K562 (cell line): ENCODE results near the gene RGS9BP. TPM values are rescaled to one million over a fixed set of nuclear protein-coding genes. Genes with fewer than 3 reads are reported as not detected.
A peak's percentile ranks its signal among the peaks of the same experiment; 100 is the strongest.

Experiments
- ATAC-seq: fragments of 200-7000 bp; cut with Tn5 transposase; 3 replicates; pipeline ENCODE4 v1.9.1; 2020; ENCODE audit warnings: moderate library complexity
- BruUV-seq: library from RNA; stranded (reverse); fragments of 400-500 nt; replicated peaks from 2 replicates; lab custom pipeline; 2021; lab: Mats Ljungman, UMichigan
- CTCF ChIA-PET: fragments of 300-600 bp; formaldehyde crosslinking; extraction: SDS; loops from one replicate; lab custom pipeline; 2021; ENCODE audit warnings: low intra/inter-chr PET ratio; lab: Yijun Ruan, JAX
- POLR2A ChIA-PET: fragments of 300-600, 350-650 bp; sonication (Branson Sonifier 250); formaldehyde crosslinking; extraction: SDS; loops from one replicate; lab custom pipeline; 2021; ENCODE audit warnings: antibody characterized with exemption, inconsistent platforms; lab: Yijun Ruan, JAX
- DNase-seq, 4 experiments: peaks; one replicate each; pipeline versions ENCODE4 v3.0.0 to v3.0.0-alpha.2; 2011 to 2018; ENCODE audit warnings: low spot score in 3 of 4, mixed read lengths in 3 of 4; ENCODE audit errors: extremely low read depth in 1 of 4
- FAIRE-seq: peaks from 2 replicates; lab custom pipeline; 2011; peaks lifted over from hg19 to GRCh38; lab: Jason Lieb, UNC
- H2AFZ ChIP-seq: 2 replicates; pipeline ENCODE4 v1.6.0; 2011; ENCODE audit warnings: low read depth, low read length, control low read depth, inconsistent platforms
- H3K27ac ChIP-seq: fragments of 200-600 bp; 3 replicates; pipeline ENCODE4 v1.8.0; 2011; ENCODE audit warnings: low read depth, mild to moderate bottlenecking, control low read depth, inconsistent platforms, low read length, moderate library complexity, mixed read lengths; ENCODE audit errors: extremely low read depth
- H3K27me3 ChIP-seq, 2 experiments: fragments of 300-600 bp in 1 of 2; 2 replicates in 1 of 2; 3 replicates in 1 of 2; pipeline versions ENCODE4 v1.6.0 to v1.8.0; 2011; ENCODE audit warnings: inconsistent platforms in 2 of 2, low read length in 2 of 2, mild to moderate bottlenecking in 1 of 2, mixed read lengths in 1 of 2, moderate library complexity in 1 of 2; ENCODE audit not compliant: control insufficient read depth in 2 of 2, insufficient read depth in 2 of 2
- H3K36me3 ChIP-seq: fragments of 300-600 bp; 3 replicates; pipeline ENCODE4 v1.8.0; 2011; ENCODE audit warnings: mild to moderate bottlenecking, low read length, inconsistent platforms; ENCODE audit not compliant: control insufficient read depth, insufficient read depth
- H3K4me1 ChIP-seq, 2 experiments: fragments of 200-600 bp in 1 of 2; replicated peaks in 1 of 2; 2 replicates in 1 of 2; 3 replicates in 1 of 2; pipeline versions ENCODE4 v1.5.1 to v1.8.0; 2011; ENCODE audit warnings: inconsistent platforms in 2 of 2, low read length in 2 of 2, mild to moderate bottlenecking in 1 of 2, mixed read lengths in 1 of 2, moderate library complexity in 1 of 2; ENCODE audit not compliant: control insufficient read depth in 2 of 2, insufficient read depth in 2 of 2
- H3K4me2 ChIP-seq: 2 replicates; pipeline ENCODE4 v1.6.1; 2011; ENCODE audit warnings: low read length, control low read depth, inconsistent platforms, mixed read lengths; ENCODE audit not compliant: insufficient read depth
- H3K4me3 ChIP-seq: fragments of 200-600 bp; sonication (generic), shearing (Covaris generic); 2 replicates; pipeline ENCODE4 v1.5.1; 2016; ENCODE audit warnings: control low read depth, inconsistent platforms
- H3K79me2 ChIP-seq: fragments of 200-600 bp; 3 replicates; pipeline ENCODE4 v1.8.0; 2011; ENCODE audit warnings: low read length, inconsistent platforms; ENCODE audit not compliant: control insufficient read depth, insufficient read depth
- H3K9ac ChIP-seq, 2 experiments: 2 replicates each; pipeline versions ENCODE4 v1.6.0 to v1.6.1; 2011; ENCODE audit warnings: low read depth in 2 of 2, low read length in 2 of 2, control low read depth in 1 of 2, inconsistent platforms in 1 of 2, mild to moderate bottlenecking in 1 of 2, mixed read lengths in 1 of 2; ENCODE audit not compliant: insufficient read depth in 1 of 2
- H3K9me1 ChIP-seq: one replicate; pipeline ENCODE4 v1.6.0; 2011; ENCODE audit warnings: inconsistent platforms, mild to moderate bottlenecking, low read length, moderate library complexity; ENCODE audit not compliant: control insufficient read depth, insufficient read depth
- H3K9me3 ChIP-seq: replicated peaks from 2 replicates; pipeline ENCODE4 v1.5.1; 2011; ENCODE audit warnings: low read depth, low read length, inconsistent platforms; ENCODE audit not compliant: control insufficient read depth, insufficient read depth
- H4K20me1 ChIP-seq: replicated peaks from 2 replicates; pipeline ENCODE4 v1.6.1; 2011; ENCODE audit warnings: low read length, inconsistent platforms, mixed read lengths; ENCODE audit not compliant: control insufficient read depth, insufficient read depth
- CBX2 ChIP-seq: fragments of 200-600 bp; sonication (generic); IDR thresholded peaks from one replicate; pipeline ENCODE4 v1.6.1; 2012; ENCODE audit warnings: mild to moderate bottlenecking, low read length, inconsistent platforms; ENCODE audit not compliant: insufficient read depth, poor library complexity, severe bottlenecking
- ELF4 ChIP-seq: fragments of 450-650 bp; formaldehyde crosslinking; IDR thresholded peaks from 2 replicates; pipeline ENCODE4 v1.4.0; 2022; ENCODE audit warnings: missing genetic modification characterization
- ESRRB ChIP-seq: fragments of 250-450 bp; sonication (Bioruptor Pico); IDR thresholded peaks from 2 replicates; pipeline ENCODE4 v1.5.0; 2020; ENCODE audit warnings: mild to moderate bottlenecking, moderate library complexity, borderline replicate concordance
- EZH2 ChIP-seq: IDR thresholded peaks from 2 replicates; pipeline ENCODE4 v1.6.1; 2012; ENCODE audit warnings: low read depth, mild to moderate bottlenecking, inconsistent platforms, low read length, borderline replicate concordance
- GABPB2 ChIP-seq: fragments of 250-450 bp; sonication (Bioruptor Pico); conservative IDR thresholded peaks from 2 replicates; pipeline ENCODE4 v1.5.1; 2021; ENCODE audit warnings: mild to moderate bottlenecking
- GTF3C2 ChIP-seq: IDR thresholded peaks from 3 replicates; pipeline ENCODE4 v1.6.1; 2011; ENCODE audit warnings: borderline replicate concordance, mild to moderate bottlenecking, moderate library complexity; ENCODE audit not compliant: insufficient read length; ENCODE audit errors: extremely low read depth
- MAFG ChIP-seq: fragments of 450-650 bp; conservative IDR thresholded peaks from 2 replicates; pipeline ENCODE4 v1.6.1; 2016; ENCODE audit warnings: missing genetic modification characterization, missing compliant biosample characterization
- MBD2 ChIP-seq: sonication (generic); IDR thresholded peaks from 2 replicates; pipeline ENCODE4 v1.6.1; 2016; ENCODE audit warnings: low read depth, borderline replicate concordance
- PYGO2 ChIP-seq: fragments of 450-650 bp; IDR thresholded peaks from 2 replicates; pipeline ENCODE4 v1.6.1; 2016; ENCODE audit warnings: mild to moderate bottlenecking, missing genetic modification characterization, moderate library complexity, missing compliant biosample characterization
- RERE ChIP-seq: sonication (generic); formaldehyde crosslinking; IDR thresholded peaks from 2 replicates; pipeline ENCODE4 v1.8.0; 2023; ENCODE audit warnings: missing genetic modification reagents, mild to moderate bottlenecking, borderline replicate concordance
- ZNF274 ChIP-seq: IDR thresholded peaks from 2 replicates; pipeline ENCODE4 v1.6.1; 2011; ENCODE audit warnings: low read depth, mild to moderate bottlenecking, low read length, moderate library complexity, borderline replicate concordance
- ZNF408 ChIP-seq: fragments of 250-450 bp; sonication (Bioruptor Pico); IDR thresholded peaks from 2 replicates; pipeline ENCODE4 v1.4.0; 2020; ENCODE audit warnings: low read depth, mild to moderate bottlenecking, moderate library complexity
- WGBS: fragments of 100-300 bp; shearing (Covaris generic); methylation state at CpG from one replicate; pipeline ENCODE4 v1.1.6; 2016; ENCODE audit warnings: low coverage, mixed read lengths; ENCODE audit not compliant: insufficient coverage; ENCODE audit errors: missing lambda C conversion rate; 5-methylcytosine and 5-hydroxymethylcytosine counted together
- in situ Hi-C: fragments of 300-500 bp; cut with MboI; formaldehyde crosslinking; loops from 4 replicates; pipeline ENCODE4 v1.15.0; 2018; ENCODE audit warnings: inconsistent platforms, mixed read lengths
- intact Hi-C: fragments of 100-400 bp; cut with micrococcal nuclease; formaldehyde crosslinking; loops from 2 replicates; pipeline ENCODE4 v1.14.2; 2022
- polyA plus RNA-seq, 8 experiments: library from polyadenylated mRNA; depleted of rRNA in 4 of 8; stranded (reverse) in 5 of 8; unstranded in 3 of 8; fragments of >200 nt; fragmentation: Nextera tagmentation in 2 of 8; fragmentation: Illumina TruSeq in 1 of 8; extraction: Ambion mirVana in 2 of 8; extraction: Trizol in 1 of 8; gene quantifications; 2 replicates each; pipeline versions ENCODE4 v1.2.1 to v1.2.3, GENCODE V29; 2011 to 2014; ENCODE audit warnings: inconsistent platforms in 1 of 8, missing spikeins in 1 of 8
- total RNA-seq, 7 experiments: library from RNA; depleted of rRNA in 6 of 7; stranded (reverse); fragments of >200 nt in 6 of 7; fragmentation: Illumina TruSeq in 2 of 7; extraction: Trizol in 2 of 7; gene quantifications; 2 replicates each; pipeline versions ENCODE4 v1.2.1 to v1.2.3, GENCODE V29; 2011 to 2021; ENCODE audit warnings: low replicate concordance in 1 of 7
- TF ChIP-seq, protein P1 (sequence below): sonication (generic); formaldehyde crosslinking; IDR thresholded peaks from 2 replicates; pipeline ENCODE4 v1.8.0; 2022; ENCODE audit warnings: mild to moderate bottlenecking, missing genetic modification reagents

The RGS9BP gene
- total and polyA plus RNA-seq, 9 of the 15 experiments (the other 6 are each of a cell fraction or from before 2014, with no cell fraction given) = 0.03 to 1.3 (median 0.49) TPM

DNA sequence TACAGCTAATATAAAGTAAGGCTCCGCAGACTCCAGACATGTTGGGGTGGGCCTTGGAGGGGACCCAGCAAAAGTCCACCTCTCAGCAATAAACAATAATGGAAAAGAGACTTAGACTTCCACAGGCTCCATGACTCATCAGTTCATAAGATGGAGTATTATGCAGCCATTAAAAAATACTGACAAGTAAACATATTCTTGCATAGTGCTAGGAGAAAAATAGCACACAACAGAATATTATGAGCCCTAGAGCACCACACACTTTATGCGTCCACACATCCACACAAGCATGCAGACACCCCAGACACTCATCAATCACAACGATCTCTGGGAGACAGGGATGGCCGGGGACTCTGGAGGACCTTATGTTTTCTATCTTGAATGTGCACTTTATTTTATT lies 48.7 kb upstream of the RGS9BP start:
- Histone ChIP-seq H3K79me2 (no peaks in the 10 kb centered on the region), H3K4me2 (no peak overlapping the region), H3K27me3 (no peaks in the 10 kb centered on the region), H3K4me3 (no peak overlapping the region), H3K9me3 (no peaks in the 10 kb centered on the region), H3K36me3 (peaks cover 86% of the 10 kb centered on the region), H4K20me1 (no peaks in the 10 kb centered on the region), H3K27ac (no peak overlapping the region), H3K4me1 (peaks cover 17 to 41% of the 10 kb centered on the region in 2 experiments; a peak in 4 of 5 replicates), H3K9me1 (no peaks in the 10 kb centered on the region), H3K9ac (no peak overlapping the region), H2AFZ (no peak overlapping the region)
- FAIRE-seq = no peak
- BruUV-seq = no TSS peak
- POLR2A ChIA-PET = no interaction called here
- ATAC-seq = no peak
- CTCF ChIA-PET = no interaction called here
- DNase-seq = no peak
- intact Hi-C loops = no loop called here
- in situ Hi-C loops = no loop called here
- WGBS = 98% methylated on average over 4 of the region's 4 CpGs
- no peak for TF ChIP-seq ZNF274
- no peak for TF ChIP-seq ELF4 (CRISPR knock-in tag)
- TF ChIP-seq, protein P1, sequence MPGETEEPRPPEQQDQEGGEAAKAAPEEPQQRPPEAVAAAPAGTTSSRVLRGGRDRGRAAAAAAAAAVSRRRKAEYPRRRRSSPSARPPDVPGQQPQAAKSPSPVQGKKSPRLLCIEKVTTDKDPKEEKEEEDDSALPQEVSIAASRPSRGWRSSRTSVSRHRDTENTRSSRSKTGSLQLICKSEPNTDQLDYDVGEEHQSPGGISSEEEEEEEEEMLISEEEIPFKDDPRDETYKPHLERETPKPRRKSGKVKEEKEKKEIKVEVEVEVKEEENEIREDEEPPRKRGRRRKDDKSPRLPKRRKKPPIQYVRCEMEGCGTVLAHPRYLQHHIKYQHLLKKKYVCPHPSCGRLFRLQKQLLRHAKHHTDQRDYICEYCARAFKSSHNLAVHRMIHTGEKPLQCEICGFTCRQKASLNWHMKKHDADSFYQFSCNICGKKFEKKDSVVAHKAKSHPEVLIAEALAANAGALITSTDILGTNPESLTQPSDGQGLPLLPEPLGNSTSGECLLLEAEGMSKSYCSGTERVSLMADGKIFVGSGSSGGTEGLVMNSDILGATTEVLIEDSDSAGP (CRISPR knock-in tag) = no peak
- no peak for TF ChIP-seq ZNF408 (CRISPR knock-in tag)
- TF ChIP-seq MAFG = 0 out of 2 replicates have a peak, but pooled peaks have one; percentile 37
- no peak for TF ChIP-seq PYGO2 (tag)
- no peak for TF ChIP-seq RERE (CRISPR knock-in tag)
- no peak for TF ChIP-seq GABPB2
- TF ChIP-seq ESRRB (CRISPR knock-in tag) = no peak
- TF ChIP-seq CBX2 = no peak
- no peak for TF ChIP-seq EZH2
- TF ChIP-seq MBD2 = no peak
- no peak for TF ChIP-seq GTF3C2
